ENCODE measurements around the gene C14orf180.

GRCh38 chr14:104588066-104588857, 8.7 kb downstream of the C14orf180 start:
- no peak for TF ChIP-seq POLR2A (IDR thresholded peaks at IDR 0.05)
- no peak for TF ChIP-seq CTCF (IDR thresholded peaks at IDR 0.05)
